ENCODE data around the gene GSTM3.

GRCh38 chr1:109756848-109757521 lies 16.1 kb upstream of the GSTM3 start:
- TF ChIP-seq CTCF (IDR thresholded peaks at IDR 0.05; ENCODE audit: poor library complexity) = no peak
- no peak for TF ChIP-seq EZH2 (IDR thresholded peaks at IDR 0.05; ENCODE audit: borderline replicate concordance)
